IMR-90 (cell line): Measurements from ENCODE around the gene CKAP2. TPM values are rescaled to one million over a fixed set of nuclear protein-coding genes. Genes with fewer than 3 reads are reported as not detected.
"Not testable (repeated sequence)": the region's sequence is repeated elsewhere in the genome, so short reads cannot be mapped to it uniquely, and the experiment has no call there.

Experiments used
- ATAC-seq: fragments of 200-7000 bp; cut with Tn5 transposase; 2 replicates; pipeline ENCODE4 v1.9.1; 2020; ENCODE audit warnings: low read depth, mild to moderate bottlenecking, moderate library complexity
- BruUV-seq: library from RNA; stranded (reverse); fragments of 400-500 nt; replicated peaks from 2 replicates; lab custom pipeline; 2021; lab: Mats Ljungman, UMichigan
- CTCF ChIA-PET: fragments of 300-600 bp; formaldehyde crosslinking; extraction: SDS; loops from one replicate; lab custom pipeline; 2021; ENCODE audit warnings: antibody characterized with exemption; lab: Yijun Ruan, JAX
- POLR2A ChIA-PET: fragments of 300-600 bp; sonication (Branson Sonifier 250); formaldehyde crosslinking; loops from one replicate; lab custom pipeline; 2022; ENCODE audit warnings: antibody characterized with exemption; ENCODE audit not compliant: unreplicated experiment; lab: Charles Lee
- DNase-seq: peaks from one replicate; pipeline ENCODE4 v3.0.0; 2013
- H2AFZ ChIP-seq: replicated peaks from 2 replicates; pipeline ENCODE3; 2013; ENCODE audit warnings: low read length, mild to moderate bottlenecking; ENCODE audit not compliant: poor library complexity
- H2AK5ac ChIP-seq: 2 replicates; pipeline ENCODE4 v1.6.1; 2013; ENCODE audit warnings: low read depth, low read length, inconsistent platforms
- H2AK9ac ChIP-seq: replicated peaks from 2 replicates; pipeline ENCODE3; 2013; ENCODE audit warnings: mild to moderate bottlenecking, low read depth, low read length, moderate library complexity; ENCODE audit not compliant: poor library complexity
- H2BK120ac ChIP-seq: 2 replicates; pipeline ENCODE4 v1.6.1; 2013; ENCODE audit warnings: low read depth, low read length, inconsistent platforms
- H2BK15ac ChIP-seq: 3 replicates; pipeline ENCODE4 v1.6.1; 2013; ENCODE audit warnings: low read depth, low read length, inconsistent platforms
- H2BK20ac ChIP-seq: 2 replicates; pipeline ENCODE4 v1.6.1; 2013; ENCODE audit warnings: low read depth, mild to moderate bottlenecking, inconsistent platforms, low read length, moderate library complexity
- H2BK5ac ChIP-seq: 2 replicates; pipeline ENCODE4 v1.6.1; 2013; ENCODE audit warnings: mild to moderate bottlenecking, low read depth, low read length, inconsistent platforms; ENCODE audit not compliant: poor library complexity, severe bottlenecking
- H3K14ac ChIP-seq: replicated peaks from 2 replicates; pipeline ENCODE4 v1.6.1; 2013; ENCODE audit warnings: low read depth, low read length, inconsistent platforms
- H3K18ac ChIP-seq: 2 replicates; pipeline ENCODE4 v1.6.1; 2013; ENCODE audit warnings: low read depth, low read length, control low read depth
- H3K23ac ChIP-seq: 2 replicates; pipeline ENCODE4 v1.6.1; 2013; ENCODE audit warnings: low read depth, low read length, inconsistent platforms
- H3K27ac ChIP-seq: 2 replicates; pipeline ENCODE4 v1.5.1; 2013; ENCODE audit warnings: mild to moderate bottlenecking, control low read depth, low read length; ENCODE audit not compliant: insufficient read depth
- H3K27me3 ChIP-seq: 2 replicates; pipeline ENCODE4 v1.6.1; 2013; ENCODE audit warnings: low read length; ENCODE audit not compliant: control insufficient read depth, insufficient read depth
- H3K36me3 ChIP-seq: 2 replicates; pipeline ENCODE4 v1.6.1; 2013; ENCODE audit warnings: low read length, mixed read lengths; ENCODE audit not compliant: control insufficient read depth, insufficient read depth
- H3K4ac ChIP-seq: 2 replicates; pipeline ENCODE4 v1.6.1; 2013; ENCODE audit warnings: low read depth, low read length, inconsistent platforms
- H3K4me1 ChIP-seq: 2 replicates; pipeline ENCODE4 v1.6.1; 2013; ENCODE audit warnings: low read length, mixed read lengths; ENCODE audit not compliant: control insufficient read depth, insufficient read depth
- H3K4me2 ChIP-seq: 2 replicates; pipeline ENCODE4 v1.6.1; 2013; ENCODE audit warnings: low read depth, mild to moderate bottlenecking, control low read depth, low read length, moderate library complexity
- H3K4me3 ChIP-seq: 2 replicates; pipeline ENCODE4 v1.5.1; 2013; ENCODE audit warnings: low read depth, mild to moderate bottlenecking, control low read depth, low read length, moderate library complexity; ENCODE audit not compliant: insufficient read depth
- H3K56ac ChIP-seq: 2 replicates; pipeline ENCODE4 v1.6.1; 2013; ENCODE audit warnings: low read length, inconsistent platforms; ENCODE audit not compliant: insufficient read depth; ENCODE audit errors: extremely low read depth
- H3K79me1 ChIP-seq, 2 experiments: 2 replicates each; pipeline ENCODE4 v1.6.1; 2013; ENCODE audit warnings: low read length in 2 of 2, inconsistent platforms in 1 of 2, low read depth in 1 of 2
- H3K9ac ChIP-seq: 2 replicates; pipeline ENCODE4 v1.6.1; 2013; ENCODE audit warnings: low read depth, low read length, control low read depth
- H3K9me1 ChIP-seq: 2 replicates; pipeline ENCODE4 v1.6.1; 2013; ENCODE audit warnings: low read length, inconsistent platforms; ENCODE audit not compliant: insufficient read depth
- H3K9me3 ChIP-seq: 2 replicates; pipeline ENCODE4 v1.6.1; 2013; ENCODE audit warnings: low read length; ENCODE audit not compliant: control insufficient read depth, insufficient read depth
- H4K20me1 ChIP-seq: 2 replicates; pipeline ENCODE4 v1.6.1; 2013; ENCODE audit warnings: low read length, inconsistent platforms; ENCODE audit not compliant: insufficient read depth
- H4K5ac ChIP-seq: 2 replicates; pipeline ENCODE4 v1.6.1; 2013; ENCODE audit warnings: mild to moderate bottlenecking, low read depth, low read length, control low read depth
- H4K8ac ChIP-seq, 2 experiments: 2 replicates each; pipeline ENCODE4 v1.6.1; 2013; ENCODE audit warnings: low read depth in 2 of 2, low read length in 2 of 2, control low read depth in 1 of 2, inconsistent platforms in 1 of 2
- H4K91ac ChIP-seq: 2 replicates; pipeline ENCODE4 v1.6.1; 2013; ENCODE audit warnings: low read depth, low read length, inconsistent platforms; ENCODE audit not compliant: insufficient read depth
- WGBS, 2 experiments: methylation state at CpG; one replicate each; pipeline versions ENCODE4 v1.1.5 to v1.1.7; 2013; ENCODE audit warnings: missing lambda C conversion rate in 2 of 2; ENCODE audit not compliant: insufficient read length in 1 of 2; ENCODE audit errors: extremely low coverage in 2 of 2; 5-methylcytosine and 5-hydroxymethylcytosine counted together
- dilution Hi-C: fragments of 300-500 bp; cut with HindIII; formaldehyde crosslinking; loops from one replicate; pipeline ENCODE4 v1.14.3; 2018; ENCODE audit warnings: low sequenced_read_pairs; ENCODE audit not compliant: unreplicated experiment
- in situ Hi-C: fragments of 300-500 bp; cut with MboI; formaldehyde crosslinking; loops from 3 replicates; pipeline ENCODE4 v1.14.3; 2019; ENCODE audit warnings: low sequenced_read_pairs, inconsistent platforms, mixed read lengths
- intact Hi-C: fragments of 100-400 bp; cut with micrococcal nuclease; formaldehyde crosslinking; loops from 2 replicates; pipeline ENCODE4 v1.10.0; 2022
- polyA plus RNA-seq, 3 experiments: library from polyadenylated mRNA; depleted of rRNA; stranded (reverse); fragments of >200 nt; gene quantifications; 2 replicates each; pipeline ENCODE4 v1.2.3, GENCODE V29; 2012; ENCODE audit warnings: low replicate concordance in 1 of 3
- total RNA-seq: library from RNA; depleted of rRNA; stranded (reverse); fragments of >200 nt; gene quantifications from 2 replicates; pipeline ENCODE4 v1.2.3, GENCODE V29; 2012

The CKAP2 gene
- total and polyA plus RNA-seq, 2 of the 4 experiments (the other 2 are of a cell fraction): 23.0 to 44.6 TPM

DNA sequence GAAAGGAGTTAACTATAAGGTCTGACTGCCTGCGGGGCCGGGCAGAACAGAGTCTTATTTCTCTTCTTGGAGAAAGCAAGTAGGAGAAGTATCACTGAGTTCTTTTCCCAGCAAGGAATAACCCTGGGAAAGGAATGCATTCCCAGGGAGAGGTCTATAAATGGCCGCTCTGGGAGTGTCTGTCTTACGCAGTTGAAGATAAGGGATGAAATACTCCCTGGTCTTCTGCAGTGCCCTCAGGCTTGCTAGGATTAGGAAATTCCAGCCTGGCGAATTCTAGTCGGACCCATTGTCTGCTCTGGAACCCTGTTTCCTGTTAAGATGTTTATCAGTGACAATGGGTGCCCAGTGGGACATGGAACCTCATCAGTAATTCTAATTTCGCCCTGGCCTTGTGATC, 47.0 kb downstream of the CKAP2 start:
- H4K20me1 ChIP-seq, H3K4me2 ChIP-seq, H4K8ac ChIP-seq, H3K36me3 ChIP-seq, H3K23ac ChIP-seq, H3K9ac ChIP-seq, H2BK5ac ChIP-seq, H2AK5ac ChIP-seq, ATAC-seq, in situ Hi-C loops, H2BK15ac ChIP-seq, H3K9me1 ChIP-seq, BruUV-seq, CTCF ChIA-PET, H3K18ac ChIP-seq, H2BK20ac ChIP-seq, H3K4ac ChIP-seq, H3K14ac ChIP-seq, H3K27ac ChIP-seq, H2AFZ ChIP-seq, intact Hi-C loops, H2AK9ac ChIP-seq, H3K9me3 ChIP-seq, POLR2A ChIA-PET, H3K4me1 ChIP-seq, H4K91ac ChIP-seq, dilution Hi-C loops, H3K56ac ChIP-seq, H2BK120ac ChIP-seq, DNase-seq, H3K4me3 ChIP-seq, H3K27me3 ChIP-seq, H4K5ac ChIP-seq, H3K79me1 ChIP-seq: not testable (repeated sequence)
- 67% methylated on average over 4 of the region's 7 CpGs; no CpG with 5 or more reads in 1 of the 2 experiments for WGBS, 2 experiments

DNA sequence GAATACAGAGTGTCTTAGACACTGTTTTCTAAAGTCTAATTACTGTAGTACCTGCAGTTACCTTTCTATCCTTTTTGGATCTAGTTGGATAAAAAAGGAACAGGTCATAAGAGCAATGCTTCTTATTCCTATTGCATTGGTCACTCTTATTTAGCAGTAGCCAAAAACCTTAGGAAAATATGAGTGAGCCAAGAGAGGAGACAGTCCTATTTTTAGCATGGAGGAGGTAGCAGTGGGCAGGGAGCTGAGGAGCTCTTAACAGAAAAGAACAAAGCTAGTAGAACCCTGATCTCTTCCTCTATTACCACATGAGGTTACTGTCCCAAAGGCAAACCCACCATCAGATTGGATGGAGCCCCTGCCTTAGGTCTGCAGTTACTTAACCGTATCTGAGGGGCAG, 50.6 kb downstream of the CKAP2 start:
- H2AK5ac ChIP-seq, CTCF ChIA-PET, H3K23ac ChIP-seq, H3K56ac ChIP-seq, H4K5ac ChIP-seq, H3K4ac ChIP-seq, DNase-seq, intact Hi-C loops, H4K91ac ChIP-seq, H3K36me3 ChIP-seq, H2BK120ac ChIP-seq, H3K27me3 ChIP-seq, H3K14ac ChIP-seq, in situ Hi-C loops, H2BK5ac ChIP-seq, H3K79me1 ChIP-seq, H4K20me1 ChIP-seq, H3K4me2 ChIP-seq, H2AFZ ChIP-seq, H2BK15ac ChIP-seq, H3K18ac ChIP-seq, H2AK9ac ChIP-seq, H3K4me1 ChIP-seq, H3K9ac ChIP-seq, ATAC-seq, H3K9me3 ChIP-seq, H3K27ac ChIP-seq, BruUV-seq, H3K4me3 ChIP-seq, H4K8ac ChIP-seq, dilution Hi-C loops, H2BK20ac ChIP-seq, H3K9me1 ChIP-seq, POLR2A ChIA-PET: not testable (repeated sequence)
- WGBS, 2 experiments: no CpG with 5 or more reads among the region's 1 CpG
